NCI-H460 (cell line): ENCODE data around the gene LRRC36. TPM values are rescaled to one million over a fixed set of nuclear protein-coding genes. Genes with fewer than 3 reads are reported as not detected.
A peak's percentile ranks its signal among the peaks of the same experiment; 100 is the strongest.

Source experiments
- DNase-seq: peaks from one replicate; pipeline ENCODE4 v3.0.0-alpha.2; 2016; ENCODE audit warnings: low read depth; ENCODE audit errors: extremely low read depth
- total RNA-seq: library from RNA; depleted of rRNA; stranded (reverse); fragments of >200 nt; shearing (Covaris generic); gene quantifications from 2 replicates; pipeline ENCODE4 v1.2.3, GENCODE V29; 2014

Gene LRRC36
- total RNA-seq, 1 experiment from 2014 or later = not detected

- DNase-seq = no peak
These were observed 32.4 kb upstream of the LRRC36 start for GRCh38 chr16:67294171-67294757.

- DNase-seq = no peak
These were observed 31.7 kb upstream of the LRRC36 start for GRCh38 chr16:67294938-67295361.

DNA sequence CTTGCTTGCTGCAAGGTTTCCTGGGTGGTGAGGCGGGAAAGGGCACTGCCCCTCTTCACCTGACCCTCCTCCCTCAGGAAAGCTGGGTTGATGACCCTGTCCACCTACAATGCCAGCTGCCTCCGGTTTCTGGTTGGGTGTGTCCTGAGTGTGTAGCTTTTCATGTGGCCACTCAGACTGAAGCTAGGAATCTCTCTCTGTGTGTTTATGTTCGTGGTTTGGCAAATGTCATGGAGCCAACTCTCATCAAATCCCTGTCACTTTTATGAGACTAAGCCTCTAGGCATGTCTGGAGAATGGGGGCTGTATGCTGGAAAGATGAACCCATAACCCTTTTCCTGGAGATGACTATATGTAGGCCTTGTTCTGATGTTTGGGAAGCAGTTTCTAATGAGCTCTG is 30.2 kb upstream of the LRRC36 start:
- no peak for DNase-seq

- no peak for DNase-seq
These were observed 28.3 kb upstream of the LRRC36 start for GRCh38 chr16:67298277-67298676.

DNA sequence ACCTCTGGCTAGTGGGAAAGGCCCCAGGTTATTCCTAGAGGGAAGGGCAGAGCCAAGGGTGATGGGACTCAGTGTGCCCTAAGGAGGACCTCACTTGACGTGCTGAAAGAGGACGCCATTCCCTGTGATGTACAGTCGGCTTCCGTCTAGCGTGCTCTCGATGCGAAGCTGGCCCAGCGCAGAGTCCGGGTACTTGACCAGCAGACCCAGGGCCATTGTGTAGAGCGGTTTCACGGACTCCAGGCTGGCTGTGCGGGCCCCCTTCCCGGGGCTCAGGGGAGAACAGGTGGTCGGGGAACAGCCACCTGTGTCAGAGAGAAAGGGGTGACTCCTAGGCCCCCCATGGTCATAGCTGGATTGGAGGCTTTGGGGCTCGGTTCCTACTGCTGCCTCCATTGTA is 27.3 kb upstream of the LRRC36 start:
- no peak for DNase-seq

GRCh38 chr16:67301080-67301782 is 25.4 kb upstream of the LRRC36 start:
- DNase-seq = no peak

GRCh38 chr16:67302076-67302475 is 24.5 kb upstream of the LRRC36 start:
- no peak for DNase-seq

DNA sequence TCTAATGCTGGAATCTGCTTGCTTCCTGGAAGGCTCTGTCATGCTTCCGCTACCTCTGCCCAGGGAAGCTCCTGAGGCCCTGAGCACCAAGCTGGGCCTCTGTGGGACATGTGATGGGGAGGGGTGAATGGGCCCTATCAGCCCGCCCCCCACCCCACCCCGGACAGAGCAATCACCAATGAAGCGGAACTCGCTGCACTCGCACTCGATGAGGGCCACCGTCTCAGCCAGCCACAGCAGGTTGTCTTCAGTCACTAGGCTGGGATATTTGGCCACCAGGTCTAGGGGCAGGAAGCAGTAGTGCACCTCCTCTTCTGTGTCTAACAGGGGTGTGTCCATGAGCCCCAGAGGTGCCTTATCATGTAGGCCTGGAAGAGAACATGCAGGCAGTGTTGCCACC is 23.6 kb upstream of the LRRC36 start:
- DNase-seq = no peak

GRCh38 chr16:67304020-67304419 is 22.6 kb upstream of the LRRC36 start:
- no peak for DNase-seq

DNA sequence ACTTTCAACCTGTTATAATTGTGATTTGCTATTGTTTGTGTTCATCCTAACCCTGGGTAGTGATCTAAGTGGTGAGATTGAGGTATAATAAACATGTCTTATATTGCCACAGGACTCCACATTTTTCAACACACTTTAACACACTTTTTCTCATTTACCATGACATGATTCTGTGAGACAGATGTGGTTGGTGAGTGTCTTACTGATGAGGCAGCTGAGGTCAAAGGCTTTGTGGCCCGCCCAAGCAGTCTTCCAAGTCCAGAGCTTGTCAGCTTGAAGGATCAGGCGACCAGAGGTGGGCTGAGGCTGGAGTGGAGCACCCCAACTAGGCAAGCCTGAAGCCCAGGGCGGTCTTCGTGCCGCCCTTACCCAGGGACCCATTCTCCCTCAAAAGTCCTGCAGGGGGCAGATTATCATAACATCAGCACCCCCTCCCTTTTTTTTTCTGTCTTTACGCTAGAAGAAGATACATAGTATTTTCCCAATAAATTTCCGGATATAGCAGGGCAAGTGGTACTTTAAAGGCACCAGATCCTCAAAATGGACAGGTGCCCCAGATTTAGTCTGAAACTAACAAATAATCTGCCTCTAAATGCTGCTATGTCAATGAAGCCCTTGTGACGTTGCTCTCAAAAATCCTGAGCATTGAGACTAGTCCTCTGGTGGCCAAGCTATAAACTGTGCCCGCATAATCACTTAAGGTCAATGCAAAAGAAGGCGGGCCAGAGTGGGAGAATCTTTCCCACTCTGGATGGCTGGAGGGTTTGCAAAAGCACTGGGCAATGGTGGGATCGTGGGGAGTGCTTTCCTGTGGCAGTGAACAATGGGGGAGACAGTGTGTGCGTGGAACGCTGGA is 21.2 kb upstream of the LRRC36 start:
- no peak for DNase-seq

- no peak for DNase-seq
These were observed 16.1 kb upstream of the LRRC36 start for GRCh38 chr16:67310561-67310960.

GRCh38 chr16:67311607-67312488 is 14.8 kb upstream of the LRRC36 start:
- DNase-seq = peak; percentile 92

- DNase-seq = no peak
These were observed 13.9 kb upstream of the LRRC36 start for GRCh38 chr16:67312719-67313118.

DNA sequence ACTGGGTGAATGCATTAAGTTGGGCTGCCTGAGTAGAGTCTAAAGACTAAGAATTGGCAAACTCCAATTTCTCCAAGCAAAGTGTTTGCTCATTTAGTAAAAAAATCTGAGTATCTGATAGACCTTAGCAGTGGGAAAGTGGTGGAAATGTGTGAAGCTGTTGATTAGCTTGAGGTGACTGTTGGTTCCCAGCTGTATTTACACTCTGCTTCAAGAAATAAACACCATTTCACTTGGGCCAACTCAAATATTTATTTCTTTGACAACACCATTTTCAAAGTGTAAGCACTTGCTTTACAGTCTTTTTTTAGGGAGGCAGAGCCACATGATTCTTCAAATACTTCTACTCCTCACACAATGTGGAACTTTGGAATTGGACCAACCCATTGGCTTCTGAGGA is 8.8 kb upstream of the LRRC36 start:
- DNase-seq = no peak

- no peak for DNase-seq
These were observed 522 bp upstream of the LRRC36 start for GRCh38 chr16:67326115-67326471.

- DNase-seq = no peak
These were observed 1.1 kb downstream of the LRRC36 start for GRCh38 chr16:67327743-67328142.

DNA sequence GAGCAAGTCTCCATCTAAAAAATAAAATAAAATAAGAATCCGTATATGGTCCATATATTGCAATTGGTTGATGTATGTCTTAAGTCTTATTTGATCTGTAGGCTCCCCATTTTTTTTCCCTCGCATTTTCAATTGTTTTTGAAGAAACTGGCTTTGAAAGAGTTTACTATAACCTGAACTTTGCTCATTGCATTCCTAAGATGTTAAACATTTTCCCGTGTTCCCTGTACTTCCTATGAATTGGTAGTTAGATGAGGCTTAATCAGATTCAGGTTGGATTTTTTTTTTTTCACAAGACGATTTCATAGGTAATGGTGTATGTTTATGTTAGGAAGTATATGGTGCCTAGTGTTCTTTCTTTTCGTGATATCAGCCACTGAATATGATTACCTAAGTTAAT is 3.3 kb downstream of the LRRC36 start:
- no peak for DNase-seq

GRCh38 chr16:67333315-67333714 is 6.7 kb downstream of the LRRC36 start:
- no peak for DNase-seq

DNA sequence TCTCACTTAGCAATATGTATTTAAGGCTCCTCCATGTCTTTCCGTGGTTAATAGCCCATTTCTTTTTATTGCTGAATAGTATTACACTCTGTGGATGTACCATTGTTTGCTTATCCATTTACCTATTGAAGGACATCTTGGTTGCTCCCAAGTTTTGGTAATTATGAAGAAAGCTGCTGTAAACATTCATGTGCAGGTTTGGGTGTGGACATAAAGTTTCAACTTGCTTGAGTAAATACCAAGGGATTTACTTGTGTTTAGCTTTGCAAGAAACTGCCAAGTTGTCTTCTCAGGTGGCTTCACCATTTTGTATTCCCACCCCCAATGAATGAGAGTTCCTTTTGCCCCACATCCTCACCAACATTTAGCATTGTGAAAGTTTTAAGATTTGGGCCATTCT is 9.5 kb downstream of the LRRC36 start:
- DNase-seq = no peak

- DNase-seq = no peak
These were observed 10.0 kb downstream of the LRRC36 start for GRCh38 chr16:67336648-67337047.

DNA sequence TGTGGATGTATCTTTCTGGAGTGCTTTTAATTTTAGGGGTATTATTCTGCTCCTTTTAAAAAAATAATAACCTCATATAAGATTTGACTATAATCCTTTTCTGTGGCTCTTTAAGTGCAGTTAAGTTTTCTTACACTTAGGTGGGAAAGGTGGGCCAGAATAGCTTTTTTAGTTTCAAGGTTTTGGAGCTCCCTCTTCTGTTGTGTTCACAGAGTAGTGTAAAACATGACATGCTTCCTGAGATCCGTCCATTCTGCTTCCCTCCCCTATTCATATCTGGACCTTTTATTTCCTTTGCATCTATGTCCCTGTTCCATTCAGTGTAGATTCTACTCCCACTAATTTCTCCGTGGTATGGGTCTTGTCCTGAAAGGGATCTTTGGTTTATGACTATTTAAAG is 12.8 kb downstream of the LRRC36 start:
- DNase-seq = peak; percentile 23
